NCI-H2107 (cell line): Measurements from ENCODE around the gene ENKUR.
"Not testable (repeated sequence)": the region's sequence is repeated elsewhere in the genome, so short reads cannot be mapped to it uniquely, and the experiment has no call there.

Experiments used
- DNase-seq: peaks from one replicate; lab custom pipeline; 2025; lab: John Stamatoyannopoulos, UW

ENKUR gene

DNA sequence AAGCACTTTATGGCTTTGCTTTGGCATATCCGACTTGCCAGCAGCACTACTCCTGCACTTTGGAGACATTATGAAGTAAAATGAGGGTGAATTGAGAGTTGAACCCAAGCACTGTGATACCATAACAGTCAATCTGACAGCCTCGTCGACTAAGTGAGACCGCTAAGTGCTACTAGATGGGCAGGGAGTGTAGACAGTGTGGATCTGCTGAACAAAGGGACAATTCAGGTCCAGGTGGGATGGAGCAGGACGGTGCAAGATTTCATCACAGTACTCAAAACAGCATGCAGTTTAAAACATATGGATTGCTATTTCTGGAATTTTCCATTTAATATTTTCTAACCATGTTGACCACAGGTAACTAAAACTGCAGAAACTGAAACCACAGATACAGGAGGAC, 42.8 kb downstream of the ENKUR start:
- DNase-seq, result no peak

DNA sequence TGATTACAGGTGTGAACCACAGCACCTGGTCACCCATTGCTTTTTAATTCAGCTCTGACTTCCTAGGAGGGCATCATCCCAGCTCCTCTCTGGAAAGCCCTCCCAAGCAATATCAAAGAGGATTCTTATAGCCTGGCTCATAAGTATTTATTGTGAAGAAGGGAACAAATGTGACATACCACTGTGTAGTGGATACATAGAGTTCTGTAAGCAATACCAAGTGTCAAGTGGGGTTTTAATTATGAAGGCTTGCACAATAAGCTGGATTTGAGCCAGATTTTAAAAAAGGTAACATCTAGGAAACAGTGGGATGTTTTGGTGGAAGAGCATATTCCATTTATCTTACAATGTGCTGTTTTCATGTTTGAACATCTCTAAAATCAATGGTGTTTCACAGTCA, 44.6 kb downstream of the ENKUR start:
- DNase-seq, result no peak

DNA sequence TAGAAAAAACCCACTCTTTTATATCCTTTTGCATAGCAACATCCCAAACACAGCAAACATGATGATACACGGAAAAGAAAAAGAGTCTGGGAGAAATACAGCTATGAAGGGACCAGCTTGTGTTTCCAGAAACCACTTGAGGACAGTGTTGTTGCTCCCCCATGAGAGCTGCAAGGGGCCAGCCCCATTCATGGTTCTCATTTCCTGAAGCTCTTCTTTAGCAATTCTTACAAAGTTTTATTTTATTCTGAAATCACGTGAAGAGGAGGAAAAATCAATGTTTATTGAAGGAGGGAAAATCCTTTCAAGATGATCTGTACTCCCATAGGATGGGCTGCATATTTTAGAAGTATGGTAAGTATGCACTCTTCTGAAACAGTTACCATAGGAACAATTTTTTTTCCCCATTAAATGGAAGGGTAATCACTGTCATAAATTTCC, 46.1 kb downstream of the ENKUR start:
- no peak for DNase-seq

DNA sequence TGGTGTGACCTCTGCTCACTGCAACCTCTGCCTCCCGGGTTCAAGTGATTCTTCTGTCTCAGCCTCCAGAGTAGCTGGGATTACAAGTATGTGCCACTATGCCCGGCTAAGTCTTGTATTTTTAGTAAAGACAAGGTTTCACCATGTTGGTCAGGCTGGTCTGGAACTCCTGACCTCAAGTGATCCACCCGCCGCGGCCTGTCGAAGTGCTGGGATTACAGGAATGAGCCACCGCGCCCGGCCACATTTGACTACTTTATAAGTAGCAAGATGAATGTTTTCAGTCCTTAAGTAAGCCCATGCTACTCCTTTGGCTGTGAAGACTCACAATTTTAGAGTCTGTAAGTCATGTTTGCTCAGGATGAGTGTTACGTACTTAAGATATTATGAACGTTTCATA, 47.0 kb downstream of the ENKUR start:
- DNase-seq, result not testable (repeated sequence)

DNA sequence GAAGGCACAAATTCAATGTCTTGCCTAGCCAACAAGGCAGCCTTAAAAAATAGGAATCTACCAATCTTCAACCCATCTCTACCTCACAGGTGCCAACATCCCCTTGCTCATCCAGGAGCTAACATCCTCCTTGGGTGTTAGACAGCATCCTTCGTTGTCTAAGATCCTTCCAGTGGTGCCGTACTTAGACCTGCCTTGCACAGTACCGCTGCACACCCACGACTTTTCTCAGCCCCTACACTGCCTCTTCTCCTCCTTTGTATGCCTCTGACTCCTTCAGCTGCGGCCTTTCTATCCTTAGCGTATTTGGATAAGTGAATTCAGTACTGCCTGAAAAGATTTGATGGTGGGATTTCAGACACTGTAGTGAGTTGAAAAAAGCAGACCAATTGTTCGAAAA, 47.6 kb downstream of the ENKUR start:
- DNase-seq, result no peak

DNA sequence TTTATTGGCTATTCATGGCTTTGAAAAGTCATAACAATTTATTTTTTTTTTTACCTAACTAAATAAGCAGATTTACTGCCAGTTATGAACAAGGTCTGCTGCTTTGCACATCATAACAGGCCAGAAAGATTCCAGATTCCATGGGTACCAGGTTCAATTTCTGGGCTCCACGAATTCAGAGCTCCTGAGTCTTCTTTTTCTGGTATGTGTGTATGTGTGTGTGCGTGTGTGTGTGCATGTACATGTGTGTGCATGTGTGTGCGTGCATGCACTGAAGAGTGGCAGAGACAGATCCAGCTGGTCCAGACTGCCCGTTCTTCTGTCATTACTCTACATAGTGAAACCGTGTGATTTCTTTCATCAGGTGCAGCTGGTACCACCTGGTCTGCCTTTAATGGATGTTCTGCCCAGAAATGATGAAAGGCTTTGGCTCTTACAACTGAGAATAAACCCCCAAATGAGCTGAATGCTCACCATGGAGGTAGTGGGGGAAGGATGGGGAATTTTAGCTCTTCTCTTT, 48.9 kb downstream of the ENKUR start:
- no peak for DNase-seq

DNA sequence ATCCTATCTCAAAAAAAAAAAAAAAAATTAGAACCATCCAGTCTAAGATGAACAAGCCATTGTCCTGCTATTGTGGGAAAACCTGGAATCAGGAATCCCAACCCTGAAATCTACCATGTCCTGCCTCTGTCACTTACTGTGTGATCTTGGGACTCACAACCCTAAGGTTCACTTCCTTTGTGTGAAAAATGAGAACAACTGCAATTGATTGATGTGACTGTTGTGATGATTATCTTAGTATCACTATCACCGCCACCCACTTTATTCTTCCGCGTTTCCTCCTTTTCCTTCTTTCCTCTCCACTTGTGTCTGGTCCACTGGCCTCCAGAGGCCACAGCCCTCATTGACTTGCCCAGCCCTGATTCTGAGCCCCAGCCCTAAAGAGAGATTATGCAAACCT, 50.9 kb downstream of the ENKUR start:
- no peak for DNase-seq

DNA sequence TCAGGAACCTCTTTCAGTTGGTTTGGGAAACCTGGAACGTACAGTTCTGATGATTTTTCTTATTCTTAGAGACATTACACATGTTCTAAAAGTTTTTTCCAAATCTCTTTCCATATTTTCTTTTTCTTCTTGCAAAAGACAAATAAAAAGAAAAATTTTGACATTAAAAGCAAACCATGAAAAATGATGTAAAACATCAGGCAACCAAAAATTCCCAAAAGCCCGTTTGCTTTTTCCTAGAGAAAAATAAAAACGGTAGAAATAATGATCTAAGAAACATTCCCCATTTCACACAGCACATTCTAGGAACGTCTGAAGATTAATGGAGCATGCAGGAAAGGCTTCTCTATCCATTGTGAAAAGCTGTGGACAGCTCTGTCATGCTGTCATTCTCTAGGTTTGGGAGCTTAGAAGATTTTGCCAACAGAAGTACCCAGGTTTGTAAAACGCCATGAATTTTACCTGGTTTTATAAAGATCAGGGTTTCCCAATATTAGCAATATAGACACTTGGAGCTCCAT, 52.4 kb downstream of the ENKUR start:
- DNase-seq, result no peak

DNA sequence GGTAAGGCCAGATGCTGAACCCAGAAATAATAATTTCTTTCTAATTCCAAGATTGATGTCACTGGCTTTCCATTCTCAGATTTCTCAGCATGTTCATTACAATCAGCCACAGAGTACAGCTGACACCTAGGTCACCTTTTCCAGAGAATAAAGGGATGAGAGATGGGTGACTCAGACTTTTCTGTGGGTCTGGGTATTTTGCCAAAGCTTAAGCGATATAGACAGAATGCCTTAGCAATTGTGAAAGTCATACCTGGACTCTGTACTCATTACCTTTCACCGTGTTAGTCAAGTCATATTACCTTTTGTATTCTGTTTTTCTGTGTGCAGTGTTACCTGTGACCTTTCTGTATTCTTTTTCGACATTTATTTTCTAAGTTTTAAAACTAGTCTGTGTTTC, 53.0 kb downstream of the ENKUR start:
- DNase-seq, result no peak

DNA sequence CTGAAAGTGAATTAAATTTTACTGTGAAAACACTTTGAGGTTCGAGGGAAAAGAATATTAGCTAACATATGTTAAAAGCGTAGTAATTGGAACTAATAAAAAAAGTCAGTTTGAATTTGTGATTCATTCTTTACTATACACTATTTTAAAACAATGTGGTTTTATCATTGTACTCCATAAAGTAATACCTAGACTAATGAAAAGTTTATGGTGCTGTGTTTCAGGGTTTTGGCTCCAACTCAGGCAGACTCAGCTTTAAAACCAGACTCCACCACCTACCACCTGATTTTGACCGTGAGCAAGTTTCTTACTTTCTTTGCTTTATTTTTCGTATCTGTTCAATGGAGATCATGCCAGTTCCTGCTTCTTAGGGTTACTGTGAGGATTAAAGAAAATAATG, 54.4 kb downstream of the ENKUR start:
- no peak for DNase-seq

DNA sequence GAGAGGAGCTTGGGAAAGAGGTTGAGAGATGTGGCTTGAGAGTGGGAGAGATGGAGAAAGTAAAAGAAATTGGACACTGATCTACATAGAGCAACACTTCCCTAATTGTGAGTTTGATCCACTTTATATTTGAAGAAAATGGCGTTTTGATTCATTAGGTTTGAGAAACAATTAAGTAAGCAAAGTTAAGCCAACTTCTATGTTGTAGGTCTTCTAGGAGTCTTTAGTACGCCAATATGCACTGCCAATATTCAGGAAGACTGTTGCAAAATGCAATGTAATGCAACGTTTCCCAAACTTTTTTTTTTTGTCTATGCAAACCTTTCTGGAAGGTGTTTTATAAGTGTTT, 56.6 kb downstream of the ENKUR start:
- DNase-seq, result no peak

DNA sequence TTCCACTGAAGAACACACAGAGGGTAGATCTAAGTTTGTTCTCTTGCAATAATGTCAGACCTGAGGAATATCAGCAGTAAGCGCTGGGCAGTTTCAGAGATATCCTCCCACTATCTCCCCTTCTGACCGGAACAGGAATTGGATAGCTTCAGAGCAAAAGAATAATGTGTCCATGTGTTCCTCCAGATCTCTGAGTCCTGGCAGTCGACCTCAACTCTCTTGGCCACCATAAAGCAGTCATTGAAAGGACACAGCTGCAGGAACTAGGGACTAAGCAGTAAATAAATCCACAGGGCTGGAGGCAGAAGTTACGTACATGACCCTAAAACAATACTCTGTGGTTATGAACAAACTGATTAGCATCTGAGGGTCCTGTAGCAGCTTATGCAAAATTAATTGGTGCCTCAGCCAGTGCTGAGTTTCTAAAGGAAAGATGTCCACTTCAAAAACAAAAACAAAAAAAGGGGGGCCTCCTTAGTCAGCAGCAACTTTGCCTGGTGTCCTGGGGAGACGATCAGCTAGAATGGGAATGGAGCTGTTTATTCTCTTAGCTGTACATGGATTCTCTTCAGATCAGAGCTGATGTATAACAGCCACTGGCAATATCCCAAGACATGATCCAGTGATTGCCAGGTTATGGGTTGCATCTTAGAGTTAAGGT, 57.1 kb downstream of the ENKUR start:
- DNase-seq, result no peak

DNA sequence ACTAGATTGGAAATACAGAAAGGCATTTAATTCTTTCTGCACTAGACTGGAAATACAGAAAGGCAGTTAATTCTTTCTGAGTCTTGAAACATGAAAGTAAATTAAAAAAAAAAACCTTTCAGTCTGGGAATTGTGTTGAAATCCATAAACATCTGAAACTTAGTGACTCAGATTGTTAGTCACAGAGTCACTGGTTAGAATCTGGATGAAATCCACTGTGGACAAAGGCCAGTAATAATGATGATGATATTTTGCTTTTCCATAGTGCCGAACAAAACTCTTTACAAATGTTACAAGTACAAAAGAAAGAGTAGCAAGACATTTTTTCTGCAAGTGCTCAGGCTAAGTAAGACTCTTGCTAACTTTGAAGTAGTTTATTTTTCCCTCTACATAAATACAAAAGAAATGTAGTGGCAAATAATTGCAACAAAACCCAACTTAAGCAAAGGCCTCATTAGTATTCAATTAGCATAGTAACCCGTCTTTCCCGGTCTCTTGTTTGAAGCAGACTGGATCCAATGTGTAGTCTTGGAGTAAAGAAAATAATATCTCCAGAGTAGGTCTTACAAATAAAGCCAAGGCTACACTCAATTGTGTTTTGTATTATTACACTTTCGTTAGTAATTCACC, 57.8 kb downstream of the ENKUR start:
- DNase-seq, result no peak

DNA sequence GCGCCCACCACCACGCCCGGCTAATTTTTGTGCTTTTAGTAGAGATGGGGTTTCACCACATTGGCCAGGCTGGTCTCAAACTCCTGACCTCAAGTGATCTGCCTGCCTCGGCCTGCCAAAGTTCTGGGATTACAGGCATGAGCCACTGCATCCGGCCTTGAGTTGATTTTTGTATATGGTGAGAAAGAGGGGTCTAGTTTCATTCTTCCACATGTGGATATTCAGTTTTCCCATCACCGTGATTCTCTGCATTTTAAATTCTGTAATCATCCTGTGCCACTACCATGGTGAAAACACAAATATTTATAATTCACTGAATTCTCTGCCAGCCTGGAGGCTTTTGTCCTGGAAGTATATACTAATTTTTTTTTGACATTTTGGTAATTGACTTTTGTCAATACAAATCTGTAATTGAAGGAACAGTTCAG, 58.3 kb downstream of the ENKUR start:
- not testable (repeated sequence) for DNase-seq

DNA sequence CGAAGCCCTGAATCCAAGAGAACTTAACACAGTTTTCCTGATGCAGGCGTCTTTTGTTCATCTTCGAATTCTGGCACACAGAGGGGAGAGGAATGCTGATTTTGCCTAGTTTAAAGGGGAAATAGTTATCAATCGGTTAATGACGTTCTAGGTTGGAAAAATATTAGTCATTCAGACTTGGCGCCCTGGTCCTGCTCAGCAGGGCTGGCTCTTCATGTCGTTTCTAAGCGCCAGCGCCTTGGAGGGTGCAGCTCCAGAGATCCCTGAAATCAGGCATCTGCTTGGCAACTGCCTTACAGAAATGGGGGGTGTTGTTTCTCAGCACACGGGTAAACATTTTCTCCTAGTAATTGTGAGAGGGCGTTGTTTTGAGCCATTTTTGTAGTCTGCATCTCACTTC, 62.3 kb downstream of the ENKUR start:
- no peak for DNase-seq

DNA sequence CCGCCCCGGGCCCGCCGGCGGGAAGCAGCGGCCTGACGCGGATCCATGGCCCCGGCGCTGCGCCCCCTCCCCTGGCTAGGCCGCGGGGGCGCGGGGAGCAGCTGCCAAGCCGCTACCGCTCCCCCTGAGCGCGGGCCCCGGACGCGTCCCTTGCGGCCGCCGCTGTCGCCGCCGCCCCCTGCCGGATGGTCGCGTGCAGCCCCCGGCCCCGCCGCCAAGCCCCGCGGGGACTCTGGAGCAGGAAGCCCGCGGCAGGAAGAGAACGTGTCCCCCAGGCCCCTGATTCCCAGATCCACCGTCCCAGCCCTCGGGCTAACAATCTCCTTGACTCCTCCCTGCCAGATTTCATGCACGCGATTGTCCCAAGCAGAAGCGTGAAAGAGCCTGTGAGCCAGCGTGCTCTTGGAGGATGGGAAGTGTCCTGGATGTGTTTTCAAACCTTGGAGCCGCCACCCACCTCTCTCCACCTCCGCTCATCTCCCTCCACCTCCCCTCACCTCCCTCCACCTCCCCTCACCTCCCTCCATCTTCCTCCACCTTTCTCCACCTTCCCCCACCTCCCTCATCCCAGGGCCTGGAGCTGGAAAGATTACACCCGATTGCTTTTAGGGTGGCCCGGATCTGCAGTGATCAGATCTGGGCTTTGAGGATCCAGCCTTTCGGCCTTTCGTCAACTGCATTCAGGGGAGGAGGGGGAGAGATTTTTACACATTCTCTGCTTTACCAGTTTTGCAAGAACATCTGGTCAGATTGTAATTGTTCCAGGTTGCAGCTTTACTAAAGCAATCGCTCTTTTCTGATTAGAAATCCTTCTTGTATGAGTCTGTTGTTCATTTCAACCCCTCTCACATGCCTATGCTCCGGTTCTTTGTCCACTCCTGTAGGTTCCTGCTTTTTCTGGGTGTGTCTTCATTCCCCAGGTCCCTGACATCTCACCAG, 63.0 kb downstream of the ENKUR start:
- no peak for DNase-seq

DNA sequence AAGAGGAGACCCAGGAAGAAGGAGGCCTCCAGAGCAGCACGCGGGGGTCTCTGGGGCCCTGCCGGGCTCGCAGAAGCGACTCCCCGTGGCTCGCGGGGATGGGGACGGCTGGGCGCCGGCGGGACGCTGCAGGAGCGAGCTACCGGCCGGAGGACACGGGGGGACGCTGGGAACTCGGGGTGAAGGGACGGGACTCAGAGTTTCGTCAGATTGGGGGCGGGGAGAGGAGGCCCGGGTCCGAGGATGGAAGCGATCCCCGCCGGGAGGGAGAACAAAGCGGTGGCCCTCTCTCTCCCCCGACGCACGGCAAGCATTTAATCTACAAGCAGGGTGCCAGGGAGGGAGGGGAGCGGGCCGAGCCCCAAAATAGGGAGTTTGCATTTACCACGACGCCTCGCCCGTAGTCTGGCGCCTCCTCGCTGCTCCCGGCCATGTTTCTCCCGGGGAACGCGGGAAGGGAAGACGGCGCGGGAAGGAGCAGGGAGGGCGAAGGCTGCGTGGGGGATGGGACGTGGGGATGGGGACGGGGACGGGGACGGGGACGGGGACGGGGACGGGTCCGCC, 63.7 kb downstream of the ENKUR start, which contains the start of gene PRTFDC1:
Gene PRTFDC1 (minus strand): TSS at position 464 of the 564 bp plus-strand sequence. CDS start 31 bp downstream, at position 433.
- DNase-seq, result no peak

DNA sequence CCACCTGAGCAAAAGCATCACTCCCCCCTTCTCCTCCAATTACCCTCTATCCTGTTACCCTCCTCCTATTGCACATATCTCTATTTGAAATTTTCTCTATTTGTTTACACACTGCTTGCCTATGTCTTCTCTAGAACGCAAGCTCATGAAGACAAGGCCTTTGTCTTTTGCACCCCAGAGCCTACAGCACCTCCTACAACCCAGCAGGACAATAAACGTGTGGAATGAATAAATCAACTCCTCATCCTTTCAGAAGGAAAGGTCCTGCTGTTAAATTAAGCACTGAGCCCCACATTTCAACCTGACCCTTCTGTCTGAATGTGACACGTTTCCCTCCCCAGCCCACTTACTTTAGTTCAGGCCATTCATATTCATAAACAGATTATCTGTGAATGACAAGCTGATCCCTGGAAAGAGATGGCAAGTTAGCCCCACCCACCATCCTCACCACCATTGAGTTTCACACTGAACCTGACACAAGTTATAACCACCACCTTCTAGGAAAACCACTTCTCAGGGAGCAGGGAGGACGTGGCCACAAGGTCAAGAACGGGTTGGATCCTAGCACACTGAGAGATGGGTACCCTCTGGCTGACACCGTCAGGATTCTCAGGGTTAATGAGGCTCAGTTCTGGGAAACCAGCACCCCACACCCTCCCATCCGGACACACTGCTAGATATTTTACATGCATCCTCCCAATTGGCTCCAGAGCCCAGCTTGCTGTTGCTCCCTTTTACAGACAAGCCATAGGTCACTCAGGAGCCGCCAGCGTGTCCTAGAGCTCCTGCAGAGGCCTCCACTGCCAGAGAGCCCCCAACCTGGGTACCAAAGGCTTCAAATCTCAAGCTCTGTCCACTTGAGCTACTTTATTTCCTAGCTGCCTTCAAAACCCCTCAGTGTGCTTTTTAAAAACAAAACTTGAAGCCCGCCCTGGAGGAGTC, 64.5 kb downstream of the ENKUR start:
- DNase-seq, result no peak

DNA sequence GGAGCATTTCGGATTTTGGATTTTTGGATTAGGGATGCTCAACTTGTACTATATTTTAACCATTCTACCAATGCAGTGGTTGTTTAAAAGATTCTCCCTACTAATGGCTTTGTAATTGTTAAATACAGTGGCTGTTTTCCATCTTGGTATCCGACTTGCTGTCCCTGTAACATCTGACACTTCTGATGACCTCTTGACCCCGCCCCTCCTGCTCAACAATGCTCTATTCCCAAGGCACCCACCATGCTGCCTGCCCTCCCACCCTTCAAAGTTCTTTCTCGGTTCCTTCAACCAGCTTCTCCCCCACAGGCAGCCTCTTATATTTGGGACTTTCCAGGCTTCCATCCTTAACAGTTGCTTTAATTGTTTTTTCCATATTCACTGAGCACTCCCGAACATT, 65.5 kb downstream of the ENKUR start:
- DNase-seq, result no peak

DNA sequence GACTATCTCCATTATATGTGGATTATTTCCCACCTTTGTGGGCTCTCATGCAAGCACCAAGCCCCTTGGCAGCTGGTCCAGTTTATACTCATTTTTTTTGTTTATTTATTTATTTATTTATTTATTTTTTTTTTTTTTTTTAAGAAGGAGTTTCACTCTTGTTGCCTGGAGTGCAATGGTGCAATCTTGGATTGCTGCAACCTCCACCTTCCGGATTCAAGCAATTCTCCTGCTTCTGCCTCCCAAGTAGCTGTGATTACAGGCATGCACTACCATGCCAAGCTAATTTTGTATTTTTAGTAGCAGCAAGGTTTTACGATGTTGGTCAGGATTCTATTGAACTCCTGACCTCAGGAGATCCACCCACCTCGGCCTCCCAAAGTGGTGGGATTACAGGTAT, 66.3 kb downstream of the ENKUR start:
- DNase-seq, result no peak
